CD1c-positive myeloid dendritic cell (primary cell): Measurements from ENCODE around the gene SEC23A.
"Not testable (repeated sequence)": the region's sequence is repeated elsewhere in the genome, so short reads cannot be mapped to it uniquely, and the experiment has no call there.

ENCODE experiments used
- DNase-seq: peaks from one replicate; pipeline ENCODE4 v3.0.0-alpha.2; 2016; ENCODE audit errors: extremely low spot score

Gene SEC23A

DNA sequence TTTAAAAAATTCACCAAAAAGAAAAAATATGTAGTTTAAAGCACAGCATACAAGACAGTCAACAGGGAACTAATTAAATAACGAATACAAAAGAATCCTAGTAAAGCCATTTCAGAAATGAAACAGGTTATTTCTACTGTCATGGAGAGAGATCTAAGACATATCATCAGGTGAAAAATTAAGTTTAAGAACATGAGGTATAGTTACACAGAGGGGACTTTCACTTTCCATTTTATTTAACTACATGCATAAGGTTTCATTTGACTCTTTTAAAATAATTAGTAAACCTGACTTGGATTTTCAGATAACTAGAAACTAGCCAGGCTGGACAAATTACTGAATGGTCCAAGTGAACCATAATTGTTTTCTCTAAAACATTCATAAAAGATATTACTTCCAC lies 11.3 kb downstream of the SEC23A start:
- DNase-seq: no peak

DNA sequence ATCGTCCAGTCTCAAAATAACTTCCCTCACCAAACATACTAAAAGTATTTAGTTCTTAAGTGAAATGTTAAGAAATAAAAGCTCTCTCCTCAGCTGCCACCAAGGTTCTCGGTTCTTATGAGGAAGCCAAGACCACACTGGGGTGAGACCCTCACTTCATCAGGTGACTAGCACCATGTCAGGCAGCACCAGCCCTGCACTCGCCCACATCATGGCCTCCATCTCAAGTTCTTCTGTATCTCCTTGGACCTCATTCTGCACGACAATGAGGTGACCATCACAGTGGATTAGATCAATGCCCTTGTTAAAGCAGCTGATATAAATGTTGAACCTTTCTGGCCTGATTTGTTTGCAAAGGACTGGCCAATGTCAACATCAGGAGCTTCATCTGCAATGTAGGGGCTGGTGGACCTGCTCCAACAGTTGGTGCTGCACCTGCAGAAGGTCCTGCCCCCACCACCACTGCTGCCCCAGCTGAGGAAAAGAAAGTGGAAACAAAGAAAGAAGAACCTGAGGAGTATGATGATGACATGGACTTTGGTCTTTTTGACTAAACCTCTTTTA lies 12.4 kb downstream of the SEC23A start:
- no peak for DNase-seq

DNA sequence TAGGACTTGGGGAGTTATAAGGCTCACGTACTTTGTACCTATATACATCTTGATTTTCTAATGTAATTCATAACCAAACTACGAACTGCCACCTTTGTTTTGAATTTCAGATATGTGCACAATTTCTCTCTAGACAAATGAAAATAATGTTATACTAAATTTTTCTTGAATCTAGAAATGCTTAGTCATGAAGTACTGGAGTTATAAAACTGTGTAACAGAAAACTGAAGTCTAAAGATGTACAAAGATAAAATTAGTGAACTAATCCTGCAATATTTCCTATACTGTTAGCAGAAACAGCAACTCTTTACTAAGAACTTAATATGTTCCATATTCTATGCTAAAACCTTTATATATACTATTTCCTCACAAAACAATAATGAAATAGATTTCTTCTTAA lies 15.5 kb downstream of the SEC23A start:
- DNase-seq: no peak

DNA sequence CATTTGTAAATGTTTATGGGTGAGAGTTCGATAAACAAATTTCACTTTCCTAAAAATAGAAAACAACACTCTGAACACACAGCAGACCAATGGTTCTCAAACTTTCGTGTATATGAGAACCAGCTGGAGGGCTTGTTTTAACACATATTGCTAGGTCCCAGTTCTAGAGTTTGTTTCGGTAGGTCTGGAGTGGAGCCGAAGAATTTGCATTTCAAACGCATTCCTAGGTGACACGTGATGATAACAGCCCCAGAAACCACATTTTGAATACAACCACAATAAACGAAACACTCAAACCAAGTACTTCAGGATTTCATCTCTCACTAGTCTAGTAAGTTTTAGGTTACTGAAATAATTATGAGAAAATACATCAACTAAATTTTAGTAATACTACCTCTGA lies 17.1 kb downstream of the SEC23A start:
- no peak for DNase-seq

GRCh38 chr14:39083127-39083526 lies 19.9 kb downstream of the SEC23A start:
- no peak for DNase-seq

- no peak for DNase-seq
Measured at GRCh38 chr14:39080886-39081285, 22.1 kb downstream of the SEC23A start.

DNA sequence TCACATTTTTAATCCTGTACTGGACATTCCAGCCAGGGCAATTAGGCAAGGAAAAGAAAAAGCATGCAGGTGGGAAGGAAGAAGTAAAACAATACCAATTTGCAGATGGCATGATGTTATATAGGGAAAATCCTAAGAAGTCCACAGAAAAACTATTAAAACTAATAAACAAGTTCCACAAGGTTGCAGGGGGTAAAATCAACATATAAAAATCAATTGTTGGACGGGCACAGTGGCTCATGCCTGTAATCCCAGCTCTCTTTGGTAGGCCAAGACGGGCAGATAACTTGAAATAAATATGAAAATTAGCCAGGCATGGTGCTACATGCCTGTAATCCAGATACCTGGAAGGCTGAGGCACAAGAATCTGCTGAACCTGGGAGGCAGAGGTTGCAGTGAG lies 31.9 kb downstream of the SEC23A start:
- no peak for DNase-seq

DNA sequence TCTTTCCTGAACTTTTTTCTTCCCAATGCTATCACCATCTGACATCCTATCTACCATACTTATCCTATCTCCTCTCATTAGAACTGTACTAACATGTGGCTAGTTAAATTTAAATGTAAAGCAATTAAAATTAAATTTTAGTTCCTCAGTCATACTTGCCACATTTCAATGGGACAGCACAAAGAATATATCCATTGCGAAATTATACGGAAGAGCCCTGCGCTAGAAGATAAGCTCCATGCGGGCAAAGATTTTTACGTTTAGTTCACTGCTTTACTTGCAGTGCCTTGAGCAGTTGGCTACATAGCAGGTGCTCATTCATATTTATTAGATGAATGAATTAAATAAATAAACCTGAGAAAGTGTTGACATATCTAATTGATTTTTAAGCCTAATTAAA lies 33.1 kb downstream of the SEC23A start:
- no peak for DNase-seq

DNA sequence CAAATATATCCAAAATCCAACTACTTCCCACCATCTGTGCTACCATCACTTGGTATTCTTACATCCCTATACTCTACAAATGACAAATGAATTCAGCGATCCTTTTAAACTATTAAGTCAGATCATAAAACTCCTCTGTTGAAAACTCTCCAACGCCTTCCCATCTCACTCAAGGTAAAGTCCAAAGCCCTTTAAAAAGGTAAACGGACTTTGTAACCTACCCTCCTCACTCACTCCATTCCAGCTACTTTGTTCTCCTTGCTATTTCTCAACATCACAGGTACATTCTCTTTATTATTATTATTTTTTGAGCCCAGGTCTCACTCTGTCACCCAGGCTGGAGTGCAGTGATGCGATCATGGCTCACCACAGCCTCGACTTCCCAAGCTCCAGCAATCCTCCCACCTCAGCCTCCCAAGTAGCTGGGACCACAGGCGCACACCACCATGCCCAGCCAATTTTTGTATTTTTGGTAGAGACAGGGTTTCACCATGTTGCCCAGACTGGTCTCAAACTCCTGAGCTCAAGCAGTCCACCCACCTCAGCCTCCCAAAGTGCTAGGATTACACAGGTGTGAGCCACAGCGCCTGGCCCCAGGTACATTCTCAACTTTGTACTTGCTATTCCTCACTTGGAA lies 33.7 kb downstream of the SEC23A start:
- not testable (repeated sequence) for DNase-seq

DNA sequence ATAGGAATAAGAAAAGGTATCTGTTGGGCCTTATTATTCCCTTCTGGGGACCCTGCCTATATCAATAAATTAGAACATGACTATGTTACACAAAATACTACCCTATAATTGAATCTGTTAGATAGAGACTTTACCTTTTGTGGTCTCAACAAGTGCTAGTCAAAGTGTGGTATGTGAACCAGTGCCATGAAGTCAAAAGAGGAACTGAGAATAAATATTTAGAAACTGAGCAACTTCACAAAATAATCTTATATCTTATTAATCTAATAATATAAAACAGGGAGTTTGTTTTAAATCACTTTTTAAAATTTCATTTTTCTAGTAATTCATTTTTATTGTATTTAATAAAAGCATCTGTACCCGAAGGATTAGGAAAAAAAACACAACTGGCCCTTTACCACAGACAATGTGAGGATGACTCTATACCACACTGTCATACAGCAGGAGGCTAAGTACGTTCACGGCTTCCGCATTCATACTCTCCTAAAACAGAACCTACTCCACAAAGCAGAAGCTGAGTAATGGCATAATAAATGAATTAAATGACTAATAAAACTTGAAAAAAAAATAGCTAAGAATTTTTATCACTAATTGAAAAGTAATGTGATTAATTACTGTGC lies 42.1 kb downstream of the SEC23A start:
- no peak for DNase-seq

DNA sequence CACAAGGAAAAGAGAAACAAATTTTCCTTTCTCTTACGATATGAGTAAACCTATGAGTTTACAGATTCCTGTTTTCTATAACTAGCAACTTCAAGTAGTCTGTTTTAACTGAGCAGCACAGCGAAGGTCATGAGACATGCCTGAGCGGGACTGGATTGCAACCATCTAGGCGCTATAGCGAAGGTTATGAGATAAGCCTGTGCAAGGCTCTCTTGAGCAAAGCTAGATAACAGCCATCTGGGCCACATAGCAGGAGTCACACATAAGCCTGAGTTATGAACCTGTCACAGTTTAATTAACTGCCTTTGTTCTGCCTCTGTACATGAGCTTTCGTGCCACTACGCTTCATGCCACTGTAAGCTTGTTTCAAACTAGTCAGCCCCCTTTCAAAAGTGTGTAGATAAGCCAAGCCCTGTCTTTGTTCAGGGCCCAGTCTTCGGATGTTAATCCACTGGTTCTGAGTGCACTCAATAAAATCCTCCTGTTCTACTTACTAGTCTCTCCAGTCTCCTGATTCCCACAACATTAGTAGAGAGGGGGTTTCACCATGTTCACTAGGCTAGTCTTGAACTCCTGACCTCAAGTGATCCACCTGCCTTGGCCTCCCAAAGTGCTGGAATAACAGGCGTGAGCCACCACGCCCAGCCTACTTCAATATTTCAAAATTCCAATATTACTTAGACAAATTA lies 47.1 kb downstream of the SEC23A start:
- DNase-seq: no peak

- DNase-seq: not testable (repeated sequence)
Measured at GRCh38 chr14:39052869-39053454, 50.1 kb downstream of the SEC23A start.

DNA sequence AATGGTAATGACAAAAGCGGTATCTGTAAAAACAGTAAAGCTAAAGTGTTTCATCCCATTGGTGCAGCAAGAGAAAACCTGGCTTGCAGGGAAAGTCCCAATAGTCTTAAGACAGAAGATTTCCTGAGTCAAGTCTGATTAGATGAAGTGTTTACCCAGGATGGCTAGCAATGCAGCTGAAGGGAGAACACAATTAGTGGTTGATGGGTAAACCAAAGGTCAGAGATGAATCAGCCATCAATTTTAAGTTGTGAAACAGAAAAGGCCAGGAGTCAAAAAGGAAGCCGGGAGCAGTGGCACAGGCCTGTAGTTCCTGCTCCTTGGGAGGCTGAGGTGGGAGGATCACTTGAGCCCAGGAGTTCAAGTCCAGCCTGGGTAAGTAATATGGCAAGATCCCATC lies 52.6 kb downstream of the SEC23A start:
- no peak for DNase-seq

DNA sequence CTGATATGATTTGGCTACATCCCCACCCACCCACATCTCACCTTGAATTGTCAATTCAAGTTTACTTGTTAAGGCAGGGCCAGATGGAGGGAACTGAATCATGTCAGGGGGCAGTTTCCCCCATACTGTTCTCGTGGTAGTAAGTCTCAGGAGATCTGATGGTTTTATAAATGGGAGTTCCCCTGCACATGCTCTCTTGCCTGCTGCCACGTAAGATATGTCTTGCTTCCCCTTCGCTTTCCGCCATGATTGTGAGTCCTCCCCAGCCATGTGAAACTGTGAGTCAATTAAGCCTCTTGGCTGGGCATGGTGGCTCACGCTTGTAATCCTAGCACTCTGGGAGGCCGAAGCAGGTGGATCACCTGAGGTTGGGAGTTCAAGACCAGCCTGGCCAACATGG lies 57.1 kb downstream of the SEC23A start:
- not testable (repeated sequence) for DNase-seq

- no peak for DNase-seq
Measured at GRCh38 chr14:39043352-39043943, 59.6 kb downstream of the SEC23A start.

GRCh38 chr14:39040529-39040928 lies 62.5 kb downstream of the SEC23A start:
- no peak for DNase-seq

DNA sequence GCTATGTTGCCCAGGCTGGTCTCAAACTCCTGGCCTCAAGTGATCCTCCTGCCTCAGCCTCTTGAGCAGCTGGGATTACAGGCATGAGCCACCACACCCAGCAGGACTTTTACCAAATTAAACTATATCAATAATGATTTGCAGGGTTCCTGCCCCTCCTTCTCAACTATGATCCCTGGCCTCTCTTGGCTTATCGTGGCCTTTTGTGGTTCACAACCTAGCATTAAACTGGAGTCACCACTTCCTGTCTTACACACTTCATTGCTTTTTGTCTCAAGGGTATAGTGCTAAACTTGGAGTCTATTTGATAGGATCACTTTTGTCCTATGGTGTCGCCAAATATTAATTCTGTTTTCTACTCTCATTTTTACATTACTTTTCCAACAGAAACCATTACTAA lies 64.5 kb downstream of the SEC23A start:
- DNase-seq: no peak

DNA sequence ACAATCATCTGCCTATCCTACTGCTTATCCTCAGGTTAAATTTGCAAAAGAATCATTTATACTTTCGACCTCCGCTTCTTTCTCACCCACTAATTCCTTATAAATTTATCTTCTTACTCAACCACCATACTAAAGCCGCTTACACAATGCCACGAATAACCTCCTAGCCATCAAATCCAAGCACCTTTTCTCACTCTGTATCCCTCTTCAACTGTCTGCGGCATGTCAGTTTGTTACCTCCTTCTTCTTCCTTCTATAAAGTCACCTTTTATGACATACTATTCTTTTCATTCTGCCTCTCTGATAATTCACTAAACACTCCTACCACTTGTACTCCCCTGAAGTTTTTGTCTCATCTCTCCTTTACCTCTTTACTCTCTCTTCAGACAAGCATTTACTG lies 66.3 kb downstream of the SEC23A start:
- DNase-seq: no peak

DNA sequence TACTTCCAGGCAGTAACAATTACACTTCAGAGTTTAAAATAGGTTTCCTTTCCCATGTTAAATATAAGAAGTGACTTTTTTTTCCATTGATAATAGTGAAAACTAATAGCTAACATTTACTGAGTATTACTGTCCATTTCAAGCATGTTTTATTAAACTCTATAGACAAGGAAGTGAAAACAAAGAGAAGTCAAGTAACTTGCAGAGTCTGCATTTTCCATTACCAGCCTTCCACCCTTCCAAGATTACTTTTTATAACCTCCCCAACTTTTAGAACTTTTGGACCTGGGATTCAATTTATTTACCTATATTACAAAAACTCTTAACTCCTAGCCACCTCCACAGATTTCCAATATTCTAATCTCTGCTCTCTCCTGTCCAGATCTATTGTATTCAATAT lies 67.7 kb downstream of the SEC23A start:
- DNase-seq: no peak

DNA sequence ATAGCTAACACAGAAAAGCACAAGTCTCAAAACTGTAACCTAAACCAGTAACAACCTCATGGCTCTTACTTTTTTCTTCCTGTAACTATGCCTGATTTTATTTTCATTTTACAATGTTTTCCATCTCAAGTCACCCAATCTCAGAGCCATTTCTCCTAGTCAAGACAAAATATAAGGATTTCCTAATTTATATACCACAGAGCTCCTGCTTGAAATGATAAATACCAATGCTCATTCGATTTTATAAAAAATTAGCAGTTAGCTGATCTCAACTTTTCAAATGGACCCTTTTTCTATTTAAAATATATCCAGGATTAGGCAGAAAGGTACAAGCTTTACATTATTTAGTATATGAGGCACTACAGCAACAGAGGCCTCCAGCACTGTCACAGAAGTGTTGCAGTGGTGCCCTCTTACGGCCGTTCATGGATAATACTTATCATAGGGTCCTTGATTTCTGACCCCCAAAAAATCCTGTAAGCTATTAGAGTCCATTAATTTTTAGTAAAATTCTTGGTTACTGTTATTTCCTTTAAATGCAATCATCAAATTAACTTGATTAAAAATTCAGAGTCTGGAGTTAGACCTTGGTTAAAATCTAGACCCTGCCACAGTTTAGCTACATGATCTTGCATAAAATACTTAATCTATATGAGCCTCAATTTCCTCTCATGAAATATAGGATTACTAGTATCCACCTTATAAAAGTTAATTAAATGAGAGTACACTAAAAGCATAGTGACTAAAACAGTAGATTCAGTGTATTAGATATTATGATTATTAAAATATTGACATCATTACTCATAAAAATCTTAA lies 68.3 kb downstream of the SEC23A start:
- DNase-seq: no peak

DNA sequence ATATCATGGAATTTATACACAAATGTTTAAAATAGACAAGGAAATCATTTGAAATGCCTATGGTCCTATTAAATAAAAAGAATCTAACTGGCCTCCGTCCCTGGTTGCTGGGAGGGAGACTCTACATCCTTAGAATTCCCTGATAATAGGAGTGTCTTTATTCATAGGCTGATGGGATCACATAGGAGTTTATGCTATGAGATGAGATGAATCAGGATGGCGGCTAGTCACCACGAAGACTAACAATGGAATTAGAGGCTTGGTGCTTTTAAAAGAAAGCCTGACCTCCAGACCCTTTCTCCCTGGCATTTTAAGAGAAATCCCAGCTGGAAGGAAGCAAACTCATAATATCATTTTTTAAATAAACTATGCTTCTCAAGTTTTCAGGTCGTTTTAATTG lies 69.7 kb downstream of the SEC23A start:
- DNase-seq: no peak
